Measurements from ENCODE around the gene TRIM52.

DNA sequence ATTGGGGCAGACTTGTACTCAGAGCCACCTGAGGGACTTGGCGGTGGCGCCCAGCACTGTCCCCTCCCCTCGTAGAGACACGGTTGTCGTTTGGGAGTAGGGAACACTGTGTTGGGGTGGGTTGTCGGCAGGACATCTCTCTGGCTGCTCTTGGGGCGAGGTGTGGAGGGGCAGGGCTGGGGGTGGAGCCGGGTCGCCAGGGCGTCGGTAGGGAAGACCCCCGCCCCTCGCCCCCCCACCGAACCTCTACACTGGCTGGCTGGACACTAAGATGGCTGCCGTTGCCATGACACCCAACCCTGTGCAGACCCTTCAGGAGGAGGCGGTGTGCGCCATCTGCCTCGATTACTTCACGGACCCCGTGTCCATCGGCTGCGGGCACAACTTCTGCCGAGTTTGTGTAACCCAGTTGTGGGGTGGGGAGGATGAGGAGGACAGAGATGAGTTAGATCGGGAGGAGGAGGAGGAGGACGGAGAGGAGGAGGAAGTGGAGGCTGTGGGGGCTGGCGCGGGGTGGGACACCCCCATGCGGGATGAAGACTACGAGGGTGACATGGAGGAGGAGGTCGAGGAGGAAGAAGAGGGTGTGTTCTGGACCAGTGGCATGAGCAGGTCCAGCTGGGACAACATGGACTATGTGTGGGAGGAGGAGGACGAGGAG lies 37.1 kb downstream of the TRIM52 start:
- TF ChIP-seq POLR2AphosphoS5 (IDR thresholded peaks at IDR 0.05) (no peak), EP300 (IDR thresholded peaks at IDR 0.05; ENCODE audit: low read depth) (no peak), CTCF (IDR thresholded peaks at IDR 0.05) (no peak)
